ENCODE results near the gene TUBA4B. TPM values are rescaled to one million over a fixed set of nuclear protein-coding genes. Genes with fewer than 3 reads are reported as not detected.

TUBA4B gene
- total and polyA plus RNA-seq, 2 of the 4 experiments (the other 2 are of a cell fraction), result not detected

- H2BK15ac ChIP-seq (ENCODE audit: low read depth, low read length), result no peak overlapping the region; the same call in 2 of the 3 replicates
- peak overlapping the region; percentile 81 for H4K91ac ChIP-seq (ENCODE audit: insufficient read depth, low read depth, low read length)
- H4K8ac ChIP-seq (ENCODE audit: low read depth in 2 of 2, low read length in 2 of 2), result peak overlapping the region in 1 of 2 experiments; percentile 64; a peak in 2 of 4 replicates
- peaks cover 10% of the 10 kb centered on the region; the same call in 1 of the 2 replicates for H4K20me1 ChIP-seq (ENCODE audit: insufficient read depth, low read length)
- peak overlapping the region; percentile 61 for H2BK5ac ChIP-seq (ENCODE audit: low read depth, low read length, poor library complexity, severe bottlenecking)
- in situ Hi-C loops (cut with MboI; ENCODE audit: low sequenced_read_pairs), result no loop called here
- H2BK20ac ChIP-seq (ENCODE audit: low read depth, low read length), result peak overlapping the region; percentile 32; the same call in 1 of the 2 replicates
- ChIA-PET POLR2A (ENCODE audit: unreplicated experiment) (no interaction called here), CTCF (interaction anchor here (0.6 to 0.7 kb wide), 2 partner anchors 11 to 979 kb away, joined by 3 read pairs; partner anchors contain the start of gene DNAJB2)
- peaks cover 11% of the 10 kb centered on the region; the same call in 1 of the 2 replicates for H3K9me1 ChIP-seq (ENCODE audit: insufficient read depth, low read length)
- BruUV-seq (replicated peaks), result no TSS peak
- peak overlapping the region; percentile 7; the same call in 1 of the 2 replicates for H4K5ac ChIP-seq (ENCODE audit: low read depth, low read length)
- H3K27ac ChIP-seq (ENCODE audit: insufficient read depth, low read length), result peak overlapping the region; percentile 70
- peak overlapping the region; percentile 94 for H2AK9ac ChIP-seq (replicated peaks; ENCODE audit: low read depth, low read length, poor library complexity)
- H3K18ac ChIP-seq (ENCODE audit: low read depth, low read length), result no peak overlapping the region; the same call in 1 of the 2 replicates
- H3K9me3 ChIP-seq (ENCODE audit: control insufficient read depth, insufficient read depth, low read length), result no peaks in the 10 kb centered on the region
- H3K4me2 ChIP-seq (ENCODE audit: low read depth, low read length), result peak overlapping the region; percentile 52
- H3K23ac ChIP-seq (ENCODE audit: low read depth, low read length), result peak overlapping the region; percentile 82; the same call in 1 of the 2 replicates
- peaks cover 20% of the 10 kb centered on the region for H3K4me1 ChIP-seq (ENCODE audit: control insufficient read depth, insufficient read depth, low read length)
- peaks cover 17% of the 10 kb centered on the region for H3K36me3 ChIP-seq (ENCODE audit: control insufficient read depth, insufficient read depth, low read length)
- no peaks in the 10 kb centered on the region for H3K27me3 ChIP-seq (ENCODE audit: control insufficient read depth, insufficient read depth, low read length)
- H3K56ac ChIP-seq (ENCODE audit: extremely low read depth, insufficient read depth, low read length), result no peak overlapping the region
- dilution Hi-C loops (cut with HindIII; ENCODE audit: low sequenced_read_pairs, unreplicated experiment), result no loop called here
- intact Hi-C loops (cut with micrococcal nuclease), result loop anchor here (1.0 to 2.0 kb wide), 2 partner anchors 10 to 59 kb away; partner anchors contain the start of gene DNAJB2
- peak overlapping the region; percentile 77 for H2AFZ ChIP-seq (replicated peaks; ENCODE audit: low read length, poor library complexity)
- ATAC-seq (ENCODE audit: low read depth), result peak; percentile 75
- H3K9ac ChIP-seq (ENCODE audit: low read depth, low read length), result no peak overlapping the region
- H3K14ac ChIP-seq (replicated peaks; ENCODE audit: low read depth, low read length), result no peak overlapping the region; the same call in none of the 2 replicates
- H3K4ac ChIP-seq (ENCODE audit: low read depth, low read length), result peak overlapping the region; percentile 86
- no peaks in the 10 kb centered on the region for H3K79me1 ChIP-seq (ENCODE audit: low read depth in 1 of 2, low read length in 2 of 2)
- H2AK5ac ChIP-seq (ENCODE audit: low read depth, low read length), result peak overlapping the region; percentile 74
- WGBS, 2 experiments (ENCODE audit: extremely low coverage in 2 of 2, insufficient read length in 1 of 2), result 0% methylated on average over 2 of the region's 16 CpGs; no CpG with 5 or more reads in 1 of the 2 experiments
- DNase-seq, result peak; percentile 95
- no peak overlapping the region for H3K4me3 ChIP-seq (ENCODE audit: insufficient read depth, low read depth, low read length)
- H2BK120ac ChIP-seq (ENCODE audit: low read depth, low read length), result peak overlapping the region; percentile 74
- TF ChIP-seq BHLHE40 (IDR thresholded peaks at IDR 0.05; ENCODE audit: low read depth, low read length) (no peak; the same call in 1 of the 2 replicates), RFX5 (IDR thresholded peaks at IDR 0.05; ENCODE audit: low read depth, low read length) (no peak), ELK1 (IDR thresholded peaks at IDR 0.05; ENCODE audit: borderline replicate concordance, low read depth, low read length) (no peak), MAFK (IDR thresholded peaks at IDR 0.05; ENCODE audit: low read depth, low read length) (no peak), CEBPB (IDR thresholded peaks at IDR 0.05; ENCODE audit: low read depth, low read length) (peak; percentile 89), RAD21 (IDR thresholded peaks at IDR 0.05; ENCODE audit: low read length) (peak; percentile 16), CTCF (conservative IDR thresholded peaks at IDR 0.05; ENCODE audit: low read depth, low read length) (no peak), MXI1 (IDR thresholded peaks at IDR 0.05; ENCODE audit: borderline replicate concordance, low read depth, low read length) (peak; percentile 54; the same call in 1 of the 2 replicates), RCOR1 (IDR thresholded peaks at IDR 0.05; ENCODE audit: insufficient replicate concordance, low read length) (no peak), MAZ (IDR thresholded peaks at IDR 0.05; ENCODE audit: borderline replicate concordance, low read depth, low read length) (peak; percentile 90), SMC3 (IDR thresholded peaks at IDR 0.05; ENCODE audit: low read depth, low read length) (no peak), FOS (IDR thresholded peaks at IDR 0.05; ENCODE audit: low read depth, low read length) (peak; percentile 63; the same call in 1 of the 2 replicates), NFE2L2 (IDR thresholded peaks at IDR 0.05; ENCODE audit: low read depth, low read length) (no peak), CHD1 (IDR thresholded peaks at IDR 0.05; ENCODE audit: low read depth, low read length) (no peak)
Observed at GRCh38 chr2:219289537-219290361, 36.7 kb downstream of the TUBA4B start.
